Right lobe of liver (tissue), 6 donors: ENCODE data around the gene REEP5. TPM values are rescaled to one million over a fixed set of nuclear protein-coding genes. Genes with fewer than 3 reads are reported as not detected.

ENCODE experiments used
- ATAC-seq, 4 donors: fragments of 200-7000 bp; cut with Tn5 transposase; one replicate each; pipeline ENCODE4 v1.9.1; 2020; ENCODE audit warnings: mild to moderate bottlenecking in 4 of 4, moderate library complexity in 4 of 4
- DNase-seq, 3 donors: peaks; one replicate each; pipeline ENCODE4 v3.0.0-alpha.2; 2020
- H3K27ac ChIP-seq, 3 donors: fragments of 200-600 bp; one replicate each; pipeline ENCODE4 v1.8.0; 2022
- H3K27me3 ChIP-seq, 2 donors: fragments of 200-600 bp; one replicate each; pipeline ENCODE4 v1.8.0; 2022
- H3K36me3 ChIP-seq, 4 donors: fragments of 200-600 bp; sonication (generic) in 1 of 4; one replicate each; pipeline versions ENCODE4 v1.5.1 to v1.8.0; 2017 to 2022; ENCODE audit warnings: control low read depth in 1 of 4
- H3K4me1 ChIP-seq, 4 donors: fragments of 200-600 bp; sonication (generic) in 1 of 4; one replicate each; pipeline versions ENCODE4 v1.5.1 to v1.8.0; 2017 to 2022; ENCODE audit warnings: control low read depth in 1 of 4
- H3K4me3 ChIP-seq, 3 donors: fragments of 200-600 bp; one replicate each; pipeline ENCODE4 v1.8.0; 2022
- H3K9me3 ChIP-seq, 4 donors: fragments of 200-600 bp; sonication (generic) in 1 of 4; one replicate each; pipeline versions ENCODE4 v1.5.1 to v1.8.0; 2017 to 2022; ENCODE audit warnings: control low read depth in 1 of 4
- CTCF ChIP-seq, 4 donors: fragments of 200-600 bp in 3 of 4; fragments of 450-650 bp in 1 of 4; IDR thresholded peaks; one replicate each; pipeline versions ENCODE4 v1.5.1 to v1.8.0; 2016 to 2022; ENCODE audit warnings: antibody characterized with exemption in 4 of 4, mild to moderate bottlenecking in 2 of 4
- POLR2A ChIP-seq: fragments of 450-650 bp; IDR thresholded peaks from one replicate; pipeline ENCODE4 v1.6.1; 2017; ENCODE audit warnings: antibody characterized with exemption, mild to moderate bottlenecking
- WGBS: methylation state at CpG from one replicate; pipeline ENCODE4 v1.1.6; 2018; ENCODE audit warnings: low coverage, low lambda C conversion rate; ENCODE audit not compliant: insufficient coverage; ENCODE audit errors: missing lambda C conversion rate; 5-methylcytosine and 5-hydroxymethylcytosine counted together
- intact Hi-C, 2 donors: fragments of 100-400 bp; cut with DNase I; formaldehyde crosslinking; loops; one replicate each; pipeline versions ENCODE4 v1.11.2 to v1.14.1; 2022
- total RNA-seq, 6 experiments: library from RNA; depleted of rRNA in 2 of 6; stranded (reverse); fragments of >200 nt in 2 of 6; fragmentation: NEBNext Ultra II Directional in 3 of 6; extraction: Animal tissue kit (Norgen Biotek cat#: 25700) in 3 of 6; gene quantifications; one replicate each; pipeline versions ENCODE4 v1.1.0 to v1.2.4, GENCODE V29; 2016 to 2023
- donor health status: DM: no; HTN: yes; CAD: no.
- donor health status: DM: no; HTN: no; CAD: no.
- donor health status: DM: no; HTN: no; CAD: no.
- donor health status: DM: no; HTN: yes; CAD: no.
- donor health status: DM: no; HTN: yes; CAD: no.

REEP5 gene
- total RNA-seq, 6 experiments from 2014 or later, result 52.2 to 75.6 (median 64.0) TPM

DNA sequence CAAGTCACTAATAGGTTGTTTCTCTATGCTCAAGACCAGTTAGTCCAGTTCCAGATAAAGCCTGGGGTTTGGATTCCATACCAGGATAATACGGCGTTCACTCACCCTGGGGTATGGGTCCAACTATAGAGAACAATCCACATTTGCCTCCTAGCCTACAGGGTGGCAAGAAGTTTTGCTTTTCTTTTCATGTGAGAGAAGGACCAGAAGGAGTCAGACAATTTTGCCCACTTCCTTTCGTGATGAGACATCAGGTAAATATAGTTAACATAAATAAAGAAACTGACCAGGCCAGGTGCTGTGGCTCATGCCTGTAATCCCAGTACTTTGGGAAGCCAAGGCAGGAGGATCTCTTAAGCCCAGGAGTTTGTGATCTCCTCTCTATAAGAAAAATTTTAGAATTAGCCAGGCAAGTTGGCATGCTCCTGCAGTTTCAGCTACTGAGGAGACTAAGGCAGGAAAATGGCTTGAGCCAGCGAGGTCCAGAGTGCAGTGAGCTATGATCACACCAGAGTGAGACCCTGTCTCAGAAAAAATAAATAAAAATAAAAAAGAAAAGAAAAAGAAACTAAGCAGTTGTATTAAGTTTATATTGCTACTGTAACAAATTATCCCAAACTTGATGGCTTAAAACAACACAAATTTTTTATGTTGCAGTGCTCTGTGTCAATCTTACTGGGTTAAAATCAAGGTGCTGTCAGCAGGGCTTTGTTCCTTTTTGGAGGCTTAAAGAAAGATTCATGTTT lies 7.5 kb upstream of the REEP5 start:
- ATAC-seq, result no peak
- intact Hi-C loops, result loop anchor here in 1 of 2 donors (10.0 kb wide), 1 partner anchor 75 kb away; no protein-coding TSS in a partner anchor

GRCh38 chr5:112923988-112924387 lies 2.0 kb upstream of the REEP5 start:
- 67% methylated on average over 2 of the region's 6 CpGs for WGBS
- Histone ChIP-seq H3K36me3 (peaks cover 0 to 6% (median 3%) of the 10 kb centered on the region in 4 donors), H3K27me3 (no peaks in the 10 kb centered on the region), H3K9me3 (no peaks in the 10 kb centered on the region), H3K27ac (no peak overlapping the region), H3K4me1 (peaks cover 0 to 15% (median 7%) of the 10 kb centered on the region in 4 donors), H3K4me3 (no peak overlapping the region)
- ATAC-seq, result no peak
- no peak for DNase-seq
- intact Hi-C loops, result loop anchor here in 1 of 2 donors (10.0 kb wide), 1 partner anchor 69 kb away; no protein-coding TSS in a partner anchor
- TF ChIP-seq CTCF (IDR thresholded peaks at IDR 0.05) (no peak), POLR2A (no peak)

More for the DNA sequence above, 7.5 kb upstream of the REEP5 start:
- no peaks in the 10 kb centered on the region for H3K36me3 ChIP-seq
- H3K27me3 ChIP-seq, result no peaks in the 10 kb centered on the region
- DNase-seq, result no peak
- TF ChIP-seq CTCF (IDR thresholded peaks at IDR 0.05) (no peak), POLR2A (no peak)
- WGBS, result 84% methylated on average over 3 of the region's 4 CpGs
- no peak overlapping the region for H3K4me3 ChIP-seq
- no peaks in the 10 kb centered on the region for H3K9me3 ChIP-seq
- no peaks in the 10 kb centered on the region for H3K4me1 ChIP-seq
- no peak overlapping the region for H3K27ac ChIP-seq

DNA sequence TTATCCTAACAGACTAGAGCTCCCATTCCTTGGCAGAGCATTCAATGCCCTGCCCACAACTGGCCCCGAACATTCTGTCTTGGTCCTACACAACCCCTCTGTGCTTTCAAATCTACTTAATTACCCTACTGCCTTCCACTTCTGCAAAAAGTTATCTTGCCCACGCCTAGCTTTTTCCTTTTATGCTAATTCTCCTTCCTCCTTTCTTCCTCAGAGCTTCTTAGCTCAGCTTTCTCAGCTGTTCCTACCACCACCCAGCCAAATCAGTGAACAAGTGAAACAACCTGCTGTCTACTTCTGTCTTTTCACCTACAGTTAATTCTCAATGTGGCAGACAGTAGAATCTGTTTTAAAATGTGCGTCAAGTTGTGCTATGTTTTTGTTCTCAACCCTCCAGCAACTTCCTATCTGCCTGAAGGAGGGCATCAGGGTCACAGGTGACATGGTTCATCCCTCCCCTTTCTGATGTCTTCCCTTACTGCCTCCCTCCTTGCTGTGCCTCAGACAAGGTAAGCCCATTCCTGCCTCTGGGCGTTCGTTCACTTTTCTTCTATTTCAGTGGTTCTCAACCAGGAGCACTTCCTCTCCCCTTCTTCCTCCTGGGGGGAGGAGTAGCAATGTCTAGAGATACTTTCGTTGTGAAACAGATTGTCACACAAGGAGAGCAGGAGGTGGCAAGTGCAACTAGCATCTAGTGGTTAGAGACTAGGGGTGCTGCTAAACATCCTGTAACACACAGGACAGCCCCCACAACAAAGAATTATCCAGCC lies 1.3 kb upstream of the REEP5 start:
- Histone ChIP-seq H3K4me3 (peak overlapping the region in 1 of 3 donors; percentile 97), H3K27ac (peak overlapping the region in 1 of 3 donors; percentile 94), H3K9me3 (no peaks in the 10 kb centered on the region), H3K27me3 (no peaks in the 10 kb centered on the region), H3K4me1 (peaks cover 0 to 19% (median 8%) of the 10 kb centered on the region in 4 donors), H3K36me3 (peaks cover 0 to 8% (median 4%) of the 10 kb centered on the region in 4 donors)
- ATAC-seq, result no peak
- WGBS, result 36% methylated on average over 6 of the region's 6 CpGs
- intact Hi-C loops, result loop anchor here in 1 of 2 donors (10.0 kb wide), 1 partner anchor 69 kb away; no protein-coding TSS in a partner anchor
- no peak for TF ChIP-seq CTCF (IDR thresholded peaks at IDR 0.05)
- no peak for TF ChIP-seq POLR2A
- DNase-seq, result no peak

GRCh38 chr5:112921026-112921832 lies 798 bp downstream of the REEP5 start:
- H3K4me1 ChIP-seq, result peaks cover 0 to 22% (median 8%) of the 10 kb centered on the region in 4 donors
- H3K27me3 ChIP-seq, result no peaks in the 10 kb centered on the region
- peak overlapping the region; percentile 94 to 97 (median 95) for H3K27ac ChIP-seq
- TF ChIP-seq CTCF (IDR thresholded peaks at IDR 0.05) (peak in 2 of 4 donors; percentile 6 to 14), POLR2A (no peak)
- peak; percentile 80 to 81 (median 80) for DNase-seq
- peaks cover 0 to 26% (median 7%) of the 10 kb centered on the region in 4 donors for H3K36me3 ChIP-seq
- peak overlapping the region; percentile 97 to 99 (median 98) for H3K4me3 ChIP-seq
- intact Hi-C loops, result loop anchor here in 1 of 2 donors (10.0 kb wide), 1 partner anchor 66 kb away; no protein-coding TSS in a partner anchor
- peak; percentile 78 to 86 (median 83) for ATAC-seq
- no peaks in the 10 kb centered on the region for H3K9me3 ChIP-seq
- WGBS, result 0% methylated on average over 7 of the region's 68 CpGs
